Measurements from ENCODE around the gene ODF2.
"Not testable (repeated sequence)": the region's sequence is repeated elsewhere in the genome, so short reads cannot be mapped to it uniquely, and the experiment has no call there.

ODF2 gene

GRCh38 chr9:128499920-128500319 is 44.1 kb downstream of the ODF2 start:
- no peak overlapping the region for H3K4me2 ChIP-seq (ENCODE audit: insufficient read depth, low read length)
- DNase-seq (no peak), ATAC-seq (ENCODE audit: insufficient read depth, low read depth) (no peak)
- TF ChIP-seq EZH2 (IDR thresholded peaks at IDR 0.05; ENCODE audit: borderline replicate concordance, low read depth, low read length, severe bottlenecking) (no peak), CTCF (IDR thresholded peaks at IDR 0.05; ENCODE audit: borderline replicate concordance, extremely low read depth, low read length, poor library complexity, severe bottlenecking) (no peak)
- H3K36me3 ChIP-seq (ENCODE audit: insufficient read depth, low read length), result peaks cover 61% of the 10 kb centered on the region
- peaks cover 4% of the 10 kb centered on the region for H3K79me2 ChIP-seq (ENCODE audit: insufficient read depth, low read length)
- no peaks in the 10 kb centered on the region for H4K20me1 ChIP-seq (ENCODE audit: insufficient read depth, low read length)
- peaks cover 8% of the 10 kb centered on the region for H3K4me1 ChIP-seq (ENCODE audit: insufficient read depth, low read length)
- no peaks in the 10 kb centered on the region for H3K9me3 ChIP-seq (ENCODE audit: insufficient read depth, low read length, severe bottlenecking)
- no peak overlapping the region for H3K27ac ChIP-seq (ENCODE audit: low read length)
- H3K9ac ChIP-seq (ENCODE audit: low read depth, low read length), result no peak overlapping the region
- H3K27me3 ChIP-seq (ENCODE audit: insufficient read depth, low read length, poor library complexity), result no peaks in the 10 kb centered on the region
- no peak overlapping the region for H2AFZ ChIP-seq (ENCODE audit: low read depth, low read length)
- H3K4me3 ChIP-seq (ENCODE audit: low read depth in 1 of 2, low read length in 2 of 2), result no peak overlapping the region

GRCh38 chr9:128503415-128503825 is 47.6 kb downstream of the ODF2 start:
- H3K9ac ChIP-seq (ENCODE audit: low read depth, low read length), result peak overlapping the region; percentile 68; the same call in 1 of the 2 replicates
- peak overlapping the region; percentile 67 for H3K4me2 ChIP-seq (ENCODE audit: insufficient read depth, low read length)
- H3K27me3 ChIP-seq (ENCODE audit: insufficient read depth, low read length, poor library complexity); H4K20me1 ChIP-seq (ENCODE audit: insufficient read depth, low read length); H3K9me3 ChIP-seq (ENCODE audit: insufficient read depth, low read length, severe bottlenecking); ATAC-seq (ENCODE audit: insufficient read depth, low read depth); DNase-seq; H3K4me3 ChIP-seq (ENCODE audit: low read depth in 1 of 2, low read length in 2 of 2): not testable (repeated sequence)
- peaks cover 23% of the 10 kb centered on the region for H3K4me1 ChIP-seq (ENCODE audit: insufficient read depth, low read length)
- 0 out of 2 replicates have a peak overlapping the region, but pooled peaks have one; percentile 79 for H2AFZ ChIP-seq (ENCODE audit: low read depth, low read length)
- H3K79me2 ChIP-seq (ENCODE audit: insufficient read depth, low read length), result peaks cover 30% of the 10 kb centered on the region
- peak overlapping the region; percentile 58; the same call in 1 of the 2 replicates for H3K27ac ChIP-seq (ENCODE audit: low read length)
- peaks cover 29% of the 10 kb centered on the region for H3K36me3 ChIP-seq (ENCODE audit: insufficient read depth, low read length)

GRCh38 chr9:128503870-128504269 is 48.1 kb downstream of the ODF2 start:
- H2AFZ ChIP-seq (ENCODE audit: low read depth, low read length), result peak overlapping the region; percentile 79
- peaks cover 28% of the 10 kb centered on the region for H3K36me3 ChIP-seq (ENCODE audit: insufficient read depth, low read length)
- TF ChIP-seq EZH2 (IDR thresholded peaks at IDR 0.05; ENCODE audit: borderline replicate concordance, low read depth, low read length, severe bottlenecking) (no peak), CTCF (IDR thresholded peaks at IDR 0.05; ENCODE audit: borderline replicate concordance, extremely low read depth, low read length, poor library complexity, severe bottlenecking) (no peak)
- peaks cover 30% of the 10 kb centered on the region for H3K79me2 ChIP-seq (ENCODE audit: insufficient read depth, low read length)
- no peak for DNase-seq
- peaks cover 23% of the 10 kb centered on the region for H3K4me1 ChIP-seq (ENCODE audit: insufficient read depth, low read length)
- no peaks in the 10 kb centered on the region for H4K20me1 ChIP-seq (ENCODE audit: insufficient read depth, low read length)
- peak overlapping the region; percentile 68 for H3K9ac ChIP-seq (ENCODE audit: low read depth, low read length)
- peak overlapping the region; percentile 67 for H3K4me2 ChIP-seq (ENCODE audit: insufficient read depth, low read length)
- peak overlapping the region; percentile 58 for H3K27ac ChIP-seq (ENCODE audit: low read length)
- peak overlapping the region; percentile 80 to 83; a peak in 3 of 4 replicates for H3K4me3 ChIP-seq (ENCODE audit: low read depth in 1 of 2, low read length in 2 of 2)
- no peaks in the 10 kb centered on the region for H3K27me3 ChIP-seq (ENCODE audit: insufficient read depth, low read length, poor library complexity)
- ATAC-seq (ENCODE audit: insufficient read depth, low read depth), result no peak
- no peaks in the 10 kb centered on the region for H3K9me3 ChIP-seq (ENCODE audit: insufficient read depth, low read length, severe bottlenecking)

- Histone ChIP-seq H3K36me3 (ENCODE audit: insufficient read depth, low read length) (peaks cover 28% of the 10 kb centered on the region), H3K27me3 (ENCODE audit: insufficient read depth, low read length, poor library complexity) (no peaks in the 10 kb centered on the region), H2AFZ (ENCODE audit: low read depth, low read length) (peak within 1 kb of the TSS; percentile 79), H4K20me1 (ENCODE audit: insufficient read depth, low read length) (no peaks in the 10 kb centered on the region), H3K4me3 (ENCODE audit: low read depth in 1 of 2, low read length in 2 of 2) (peak within 1 kb of the TSS; percentile 80 to 83; a peak in 3 of 4 replicates), H3K27ac (ENCODE audit: low read length) (peak within 1 kb of the TSS; percentile 78), H3K4me1 (ENCODE audit: insufficient read depth, low read length) (peaks cover 23% of the 10 kb centered on the region), H3K79me2 (ENCODE audit: insufficient read depth, low read length) (peaks cover 30% of the 10 kb centered on the region), H3K9ac (ENCODE audit: low read depth, low read length) (peak within 1 kb of the TSS; percentile 68), H3K4me2 (ENCODE audit: insufficient read depth, low read length) (peak within 1 kb of the TSS; percentile 67), H3K9me3 (ENCODE audit: insufficient read depth, low read length, severe bottlenecking) (no peaks in the 10 kb centered on the region)
- DNase-seq (peak; percentile 94), ATAC-seq (ENCODE audit: insufficient read depth, low read depth) (peak; percentile 95)
- TF ChIP-seq EZH2 (IDR thresholded peaks at IDR 0.05; ENCODE audit: borderline replicate concordance, low read depth, low read length, severe bottlenecking), result no peak
- TF ChIP-seq CTCF (IDR thresholded peaks at IDR 0.05; ENCODE audit: borderline replicate concordance, extremely low read depth, low read length, poor library complexity, severe bottlenecking), result no peak
Observed at GRCh38 chr9:128504485-128505413, 48.9 kb downstream of the ODF2 start, which contains the start of gene GLE1. Gene GLE1 (plus strand): TSS chr9:128504719. CDS start chr9:128504806, 87 bp downstream.

Data from DND-41 (cell line).